H1 (cell line): ENCODE data around the gene INO80C. TPM values are rescaled to one million over a fixed set of nuclear protein-coding genes. Genes with fewer than 3 reads are reported as not detected.

ENCODE experiments used
- BRCA1 ChIP-seq: IDR thresholded peaks from 2 replicates; pipeline ENCODE4 v1.6.1; 2012; ENCODE audit warnings: low read depth, low read length, improper control_type of control experiment
- CBX5 ChIP-seq: fragments of 300-800, 300-1000 bp; sonication (generic); IDR thresholded peaks from 2 replicates; pipeline ENCODE4 v1.7.1; 2016; ENCODE audit warnings: antibody characterized with exemption, low read length, low read depth
- POLR2A ChIP-seq, 2 experiments: IDR thresholded peaks; 1 replicate in 1 of 2; 2 replicates in 1 of 2; pipeline ENCODE4 v1.6.1; 2011; ENCODE audit warnings: low read depth in 2 of 2, low read length in 2 of 2, mild to moderate bottlenecking in 2 of 2; ENCODE audit errors: control extremely low read depth in 1 of 2
- SRF ChIP-seq: IDR thresholded peaks from 2 replicates; pipeline ENCODE4 v1.6.1; 2011; ENCODE audit warnings: mild to moderate bottlenecking, low read depth, low read length, moderate library complexity
- polyA plus RNA-seq, 7 experiments: library from polyadenylated mRNA; depleted of rRNA in 3 of 7; stranded (reverse) in 5 of 7; unstranded in 2 of 7; fragments of >200 nt in 5 of 7; fragments of 200-250 nt in 2 of 7; gene quantifications; 1 replicate in 5 of 7; 2 replicates in 1 of 7; 4 replicates in 1 of 7; pipeline versions ENCODE4 v1.2.1 to v1.2.3, GENCODE V29; 2011 to 2013; ENCODE audit warnings: missing spikeins in 2 of 7, mixed read lengths in 2 of 7
- total RNA-seq: library from RNA; stranded (reverse); fragmentation: NEBNext Ultra II Directional; extraction: Animal tissue kit (Norgen Biotek cat#: 25700); gene quantifications from 2 replicates; pipeline ENCODE4 v1.2.1, GENCODE V29; 2021

INO80C gene
- total and polyA plus RNA-seq, 2 of the 8 experiments (the other 6 are each of a cell fraction or from before 2014, with no cell fraction given), result 30.1 to 48.9 TPM

DNA sequence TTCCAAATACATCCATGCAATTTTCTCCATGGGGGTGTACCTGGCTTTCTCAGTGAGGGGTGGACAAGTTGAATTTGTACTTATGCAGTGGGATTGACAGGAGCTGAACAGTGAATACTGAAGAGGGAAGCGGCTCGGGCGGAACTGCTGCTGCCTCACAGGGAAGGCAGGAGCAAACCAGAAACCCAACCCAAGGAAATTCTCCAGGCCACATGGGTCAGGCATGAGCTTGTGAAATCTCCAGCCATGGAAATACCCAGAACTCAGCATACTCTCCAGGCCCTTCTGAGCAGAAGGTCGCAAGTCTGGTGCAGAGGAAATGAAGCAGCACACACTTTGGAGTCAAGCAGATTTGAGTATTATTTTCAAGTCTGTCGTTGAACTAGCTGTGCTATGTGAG is 26.5 kb upstream of the INO80C start (continued):
- TF ChIP-seq CBX5, result no peak
- TF ChIP-seq SRF, result no peak
- TF ChIP-seq BRCA1, result no peak
- TF ChIP-seq POLR2A (IDR thresholded peaks at IDR 0.05; ENCODE audit: control extremely low read depth in 1 of 2, low read depth in 2 of 2, low read length in 2 of 2), result no peak
